ENCODE results near the gene LRMDA. TPM values are rescaled to one million over a fixed set of nuclear protein-coding genes. Genes with fewer than 3 reads are reported as not detected.

The LRMDA gene
- polyA plus RNA-seq, 1 donor (not counting 4 experiments of a cell fraction or from before 2014, with no cell fraction given): not detected

DNA sequence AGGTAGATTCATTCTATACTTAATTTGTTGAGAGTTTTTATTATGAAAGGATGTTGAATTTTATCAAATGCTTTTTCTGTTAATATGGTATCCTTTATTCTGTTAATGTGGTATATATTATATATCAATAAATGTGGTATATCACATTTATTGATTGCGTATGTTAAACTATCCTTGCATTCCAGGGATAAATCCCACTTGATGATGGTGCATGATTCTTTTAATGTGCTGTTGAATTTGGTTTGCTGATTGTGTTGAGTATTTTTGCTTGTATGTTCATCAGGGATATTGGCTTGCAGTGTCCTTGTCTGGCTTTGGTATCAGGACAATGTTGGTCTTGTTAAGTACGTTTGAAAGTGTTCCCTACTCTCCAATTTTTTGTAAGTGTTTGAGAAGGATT is 11.9 kb downstream of the LRMDA start:
- Histone ChIP-seq H3K36me3 (ENCODE audit: control insufficient read depth in 2 of 2, extremely low read depth in 1 of 2, insufficient read depth in 2 of 2, low read length in 2 of 2) (no peaks in the 10 kb centered on the region), H3K9me3 (ENCODE audit: control insufficient read depth, low read depth, low read length) (peaks cover 1% of the 10 kb centered on the region), H4K20me1 (ENCODE audit: control insufficient read depth, extremely low read depth, insufficient read depth, low read length) (no peaks in the 10 kb centered on the region), H3K27ac (ENCODE audit: control insufficient read depth, insufficient read depth, low read length) (no peak overlapping the region), H3K79me2 (ENCODE audit: control insufficient read depth, insufficient read depth, low read length) (no peaks in the 10 kb centered on the region), H3K27me3 (ENCODE audit: control insufficient read depth, extremely low read depth, insufficient read depth, low read length) (no peaks in the 10 kb centered on the region), H2AFZ (ENCODE audit: control insufficient read depth, low read length) (no peak overlapping the region), H3K4me2 (ENCODE audit: control insufficient read depth, extremely low read depth, insufficient read depth, low read depth, low read length) (no peak overlapping the region), H3K9ac (ENCODE audit: control insufficient read depth, extremely low read depth, insufficient read depth, low read length) (no peak overlapping the region), H3K4me1 (ENCODE audit: control insufficient read depth, extremely low read depth, insufficient read depth, low read length) (no peaks in the 10 kb centered on the region), H3K9me1 (ENCODE audit: control insufficient read depth, extremely low read depth, insufficient read depth, low read length) (no peaks in the 10 kb centered on the region), H3K4me3 (ENCODE audit: control insufficient read depth in 2 of 3, extremely low read depth in 1 of 3, insufficient read depth in 2 of 3, low read depth in 1 of 3, low read length in 3 of 3) (no peak overlapping the region)
- FAIRE-seq (no peak), DNase-seq (ENCODE audit: low read depth, low spot score) (no peak)
- dilution Hi-C loops (cut with MboI; ENCODE audit: extremely low pct_ligation_motif_present, low sequenced_read_pairs): no loop called here
- TF ChIP-seq EZH2 (IDR thresholded peaks at IDR 0.05; ENCODE audit: low read length) (no peak), CTCF (optimal IDR thresholded peaks at IDR 0.05 in 1 of 3, IDR thresholded peaks at IDR 0.05 in 1 of 3, conservative IDR thresholded peaks at IDR 0.05 in 1 of 3; ENCODE audit: extremely low read depth in 1 of 3, insufficient read depth in 2 of 3, low read length in 3 of 3) (no peak)

GRCh38 chr10:75444781-75445386 is 13.5 kb downstream of the LRMDA start:
- TF ChIP-seq EZH2 (IDR thresholded peaks at IDR 0.05; ENCODE audit: low read length) (no peak), CTCF (optimal IDR thresholded peaks at IDR 0.05 in 1 of 3, IDR thresholded peaks at IDR 0.05 in 1 of 3, conservative IDR thresholded peaks at IDR 0.05 in 1 of 3; ENCODE audit: extremely low read depth in 1 of 3, insufficient read depth in 2 of 3, low read length in 3 of 3) (no peak)
- dilution Hi-C loops (cut with MboI; ENCODE audit: extremely low pct_ligation_motif_present, low sequenced_read_pairs): no loop called here

More at GRCh38 chr10:75444781-75445386, 13.5 kb downstream of the LRMDA start:
- Histone ChIP-seq H3K9ac (ENCODE audit: control insufficient read depth, extremely low read depth, insufficient read depth, low read length) (no peak overlapping the region), H3K27me3 (ENCODE audit: control insufficient read depth, extremely low read depth, insufficient read depth, low read length) (no peaks in the 10 kb centered on the region), H3K27ac (ENCODE audit: control insufficient read depth, insufficient read depth, low read length) (no peak overlapping the region), H3K4me1 (ENCODE audit: control insufficient read depth, extremely low read depth, insufficient read depth, low read length) (no peaks in the 10 kb centered on the region), H3K79me2 (ENCODE audit: control insufficient read depth, insufficient read depth, low read length) (no peaks in the 10 kb centered on the region), H3K9me3 (ENCODE audit: control insufficient read depth, low read depth, low read length) (peaks cover 1% of the 10 kb centered on the region), H3K4me2 (ENCODE audit: control insufficient read depth, extremely low read depth, insufficient read depth, low read depth, low read length) (no peak overlapping the region), H3K36me3 (ENCODE audit: control insufficient read depth in 2 of 2, extremely low read depth in 1 of 2, insufficient read depth in 2 of 2, low read length in 2 of 2) (no peaks in the 10 kb centered on the region), H2AFZ (ENCODE audit: control insufficient read depth, low read length) (no peak overlapping the region), H3K9me1 (ENCODE audit: control insufficient read depth, extremely low read depth, insufficient read depth, low read length) (no peaks in the 10 kb centered on the region), H3K4me3 (ENCODE audit: control insufficient read depth in 2 of 3, extremely low read depth in 1 of 3, insufficient read depth in 2 of 3, low read depth in 1 of 3, low read length in 3 of 3) (no peak overlapping the region), H4K20me1 (ENCODE audit: control insufficient read depth, extremely low read depth, insufficient read depth, low read length) (no peaks in the 10 kb centered on the region)
- FAIRE-seq (no peak), DNase-seq (ENCODE audit: low read depth, low spot score) (no peak)

Measured in keratinocyte (primary cell).